Cardiac muscle cell (in vitro differentiated cells and primary cell): ENCODE results near the gene SUPT6H. TPM values are rescaled to one million over a fixed set of nuclear protein-coding genes. Genes with fewer than 3 reads are reported as not detected.

Source experiments
- DNase-seq, 2 donors: peaks; one replicate each; pipeline versions ENCODE4 v3.0.0 to v3.0.0-alpha.2; 2010 to 2017; ENCODE audit warnings: low read depth in 1 of 2, low spot score in 1 of 2
- H3K27ac ChIP-seq: fragments of 200-600 bp; sonication (generic); 2 replicates; pipeline ENCODE4 v1.5.1; 2016
- H3K27me3 ChIP-seq: fragments of 200-600 bp; sonication (generic); 2 replicates; pipeline ENCODE4 v1.6.0; 2016; ENCODE audit warnings: control low read depth
- H3K36me3 ChIP-seq: fragments of 200-600 bp; sonication (generic); 2 replicates; pipeline ENCODE4 v1.5.1; 2016; ENCODE audit warnings: control low read depth
- H3K4me1 ChIP-seq: fragments of 200-600 bp; sonication (generic); 2 replicates; pipeline ENCODE4 v1.8.1; 2017; ENCODE audit warnings: low read depth, mild to moderate bottlenecking, mixed run types
- H3K4me3 ChIP-seq: fragments of 200-600 bp; sonication (generic); 2 replicates; pipeline ENCODE4 v1.5.1; 2016; ENCODE audit warnings: mild to moderate bottlenecking
- H3K9me3 ChIP-seq: fragments of 200-600 bp; sonication (generic); 2 replicates; pipeline ENCODE4 v1.5.1; 2017; ENCODE audit warnings: low read depth, mild to moderate bottlenecking, control low read depth
- polyA plus RNA-seq: library from polyadenylated mRNA; unstranded; fragments of >200 nt; fragmentation: Nextera tagmentation; extraction: Ambion mirVana; gene quantifications from 2 replicates; pipeline ENCODE4 v1.2.1, GENCODE V29; 2016
- total RNA-seq: library from RNA; depleted of rRNA; stranded (reverse); fragments of >200 nt; gene quantifications from 2 replicates; pipeline ENCODE4 v1.2.3, GENCODE V29; 2016
- TF ChIP-seq, protein P1 (sequence below): IDR thresholded peaks from 2 replicates; pipeline ENCODE4 v1.5.1; 2012; ENCODE audit warnings: low read depth, mild to moderate bottlenecking, low read length

Gene SUPT6H
- total and polyA plus RNA-seq, 2 experiments from 2014 or later: 29.7 to 67.8 TPM

DNA sequence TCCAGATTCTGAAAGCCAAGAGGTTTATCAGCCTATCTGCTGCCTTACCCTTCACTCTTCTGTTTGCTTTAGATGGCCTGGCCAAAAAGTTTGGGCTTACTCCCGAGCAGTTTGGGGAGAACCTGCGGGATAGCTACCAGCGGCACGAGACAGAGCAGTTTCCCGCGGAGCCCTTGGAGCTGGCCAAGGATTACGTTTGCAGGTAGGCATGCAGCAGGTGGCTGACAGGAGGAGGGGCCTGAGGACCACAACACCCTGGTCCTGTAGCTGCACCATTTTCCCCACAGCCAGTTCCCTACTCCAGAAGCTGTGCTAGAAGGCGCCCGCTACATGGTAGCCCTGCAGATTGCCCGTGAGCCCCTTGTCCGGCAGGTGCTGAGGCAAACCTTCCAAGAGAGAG lies 20.6 kb downstream of the SUPT6H start:
- TF ChIP-seq, protein P1, sequence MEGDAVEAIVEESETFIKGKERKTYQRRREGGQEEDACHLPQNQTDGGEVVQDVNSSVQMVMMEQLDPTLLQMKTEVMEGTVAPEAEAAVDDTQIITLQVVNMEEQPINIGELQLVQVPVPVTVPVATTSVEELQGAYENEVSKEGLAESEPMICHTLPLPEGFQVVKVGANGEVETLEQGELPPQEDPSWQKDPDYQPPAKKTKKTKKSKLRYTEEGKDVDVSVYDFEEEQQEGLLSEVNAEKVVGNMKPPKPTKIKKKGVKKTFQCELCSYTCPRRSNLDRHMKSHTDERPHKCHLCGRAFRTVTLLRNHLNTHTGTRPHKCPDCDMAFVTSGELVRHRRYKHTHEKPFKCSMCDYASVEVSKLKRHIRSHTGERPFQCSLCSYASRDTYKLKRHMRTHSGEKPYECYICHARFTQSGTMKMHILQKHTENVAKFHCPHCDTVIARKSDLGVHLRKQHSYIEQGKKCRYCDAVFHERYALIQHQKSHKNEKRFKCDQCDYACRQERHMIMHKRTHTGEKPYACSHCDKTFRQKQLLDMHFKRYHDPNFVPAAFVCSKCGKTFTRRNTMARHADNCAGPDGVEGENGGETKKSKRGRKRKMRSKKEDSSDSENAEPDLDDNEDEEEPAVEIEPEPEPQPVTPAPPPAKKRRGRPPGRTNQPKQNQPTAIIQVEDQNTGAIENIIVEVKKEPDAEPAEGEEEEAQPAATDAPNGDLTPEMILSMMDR: no peak
- no peak for DNase-seq
- peaks cover 93% of the 10 kb centered on the region for H3K36me3 ChIP-seq
- H3K27ac ChIP-seq: no peak overlapping the region
- H3K27me3 ChIP-seq: no peaks in the 10 kb centered on the region
- H3K4me3 ChIP-seq: no peak overlapping the region
- no peaks in the 10 kb centered on the region for H3K9me3 ChIP-seq
- no peaks in the 10 kb centered on the region for H3K4me1 ChIP-seq

DNA sequence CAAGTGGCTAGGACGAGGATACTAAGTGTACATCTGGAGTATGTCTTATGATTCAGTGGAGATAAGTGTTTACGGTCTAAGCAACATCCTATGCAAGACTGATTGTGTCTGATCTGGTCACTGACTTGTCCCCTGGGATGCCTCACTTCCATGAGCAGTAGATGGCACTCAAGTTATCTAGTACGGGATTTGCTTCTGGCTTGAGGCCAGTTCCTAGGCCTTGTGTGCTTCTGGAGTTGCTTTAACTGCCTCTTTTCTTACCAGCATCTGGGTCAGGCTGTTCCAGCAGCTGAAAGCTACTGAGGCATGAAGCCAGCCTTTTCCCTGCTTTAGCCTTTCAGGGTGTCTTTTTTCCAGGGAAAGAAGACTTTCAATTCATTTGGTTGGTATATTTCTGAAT lies 23.0 kb downstream of the SUPT6H start:
- TF ChIP-seq, protein P1: no peak
- no peaks in the 10 kb centered on the region for H3K4me1 ChIP-seq

DNA sequence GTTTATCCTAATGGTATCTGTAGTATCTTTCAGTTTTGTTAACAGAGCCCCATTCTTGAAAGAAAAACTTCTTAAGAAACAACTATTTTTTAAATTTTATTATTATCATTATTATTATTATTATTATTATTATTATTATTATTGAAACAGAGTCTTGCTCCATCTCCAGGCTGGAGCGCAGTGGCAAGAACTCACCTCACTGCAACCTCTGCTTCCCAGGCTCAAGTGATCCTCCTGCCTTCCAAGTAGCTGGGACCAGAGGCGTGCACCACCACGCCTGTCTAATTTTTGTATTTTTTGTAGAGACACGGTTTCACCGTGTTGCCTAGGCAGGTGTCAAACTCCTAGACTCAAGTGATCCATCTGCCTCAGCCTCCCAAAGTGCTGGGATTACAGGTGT lies 23.4 kb downstream of the SUPT6H start:
- H3K36me3 ChIP-seq: peaks cover 95% of the 10 kb centered on the region
- DNase-seq: no peak

More for the DNA sequence above, 23.0 kb downstream of the SUPT6H start:
- H3K4me3 ChIP-seq: no peak overlapping the region
- H3K27ac ChIP-seq: no peak overlapping the region
- DNase-seq: peak in 1 of 2 donors; percentile 54
- H3K27me3 ChIP-seq: no peaks in the 10 kb centered on the region
- H3K36me3 ChIP-seq: peaks cover 95% of the 10 kb centered on the region
- H3K9me3 ChIP-seq: no peaks in the 10 kb centered on the region

DNA sequence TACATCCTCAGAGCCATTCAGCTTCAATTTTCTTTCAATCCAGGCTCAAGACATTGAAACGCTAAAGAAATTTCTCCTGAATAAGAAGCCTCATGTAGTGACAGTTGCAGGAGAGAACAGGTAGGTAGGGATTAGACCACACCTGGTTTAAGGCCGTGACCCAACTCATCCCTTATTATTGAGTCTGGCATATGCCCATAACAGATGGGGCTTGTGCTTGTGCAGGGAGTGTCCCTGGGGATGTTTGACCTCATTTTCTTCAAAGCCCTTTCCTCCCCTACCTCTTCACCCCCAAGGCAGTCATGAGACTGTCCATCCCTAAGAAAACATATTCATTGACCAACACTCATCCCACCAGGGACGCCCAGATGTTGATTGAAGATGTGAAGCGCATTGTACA lies 24.3 kb downstream of the SUPT6H start:
- H3K4me1 ChIP-seq: no peaks in the 10 kb centered on the region
- DNase-seq: no peak
- no peak overlapping the region for H3K27ac ChIP-seq
- no peaks in the 10 kb centered on the region for H3K27me3 ChIP-seq
- H3K4me3 ChIP-seq: no peak overlapping the region
- TF ChIP-seq, protein P1: no peak
- H3K9me3 ChIP-seq: no peaks in the 10 kb centered on the region
- peaks cover 93% of the 10 kb centered on the region for H3K36me3 ChIP-seq

More for the DNA sequence above, 23.4 kb downstream of the SUPT6H start:
- Histone ChIP-seq H3K4me1 (no peaks in the 10 kb centered on the region), H3K4me3 (no peak overlapping the region), H3K9me3 (no peaks in the 10 kb centered on the region), H3K27ac (no peak overlapping the region), H3K27me3 (no peaks in the 10 kb centered on the region)
- TF ChIP-seq, protein P1: no peak

DNA sequence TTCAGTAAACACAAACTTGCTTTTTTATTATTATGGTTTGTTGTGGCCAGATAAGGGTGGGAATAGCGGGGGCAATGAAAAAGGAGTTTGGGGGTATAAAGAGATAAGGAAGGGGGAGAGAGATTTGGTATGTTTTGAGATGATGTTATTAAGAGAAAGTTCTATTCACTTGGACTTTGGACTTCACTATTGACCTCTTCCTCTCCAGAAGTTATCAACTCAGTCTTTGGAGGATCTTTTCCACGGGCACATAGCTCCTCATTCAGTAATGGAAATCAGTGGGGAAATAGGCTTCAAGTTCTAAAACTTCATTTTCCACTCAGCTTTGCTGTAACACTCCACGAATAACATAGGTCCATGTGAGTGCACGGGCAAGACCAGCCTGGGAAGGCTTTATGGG lies 26.5 kb downstream of the SUPT6H start:
- no peak overlapping the region for H3K4me3 ChIP-seq
- H3K27ac ChIP-seq: no peak overlapping the region
- H3K9me3 ChIP-seq: no peaks in the 10 kb centered on the region
- no peak for DNase-seq
- peaks cover 76% of the 10 kb centered on the region for H3K36me3 ChIP-seq
- no peaks in the 10 kb centered on the region for H3K4me1 ChIP-seq
- TF ChIP-seq, protein P1: no peak
- H3K27me3 ChIP-seq: no peaks in the 10 kb centered on the region

DNA sequence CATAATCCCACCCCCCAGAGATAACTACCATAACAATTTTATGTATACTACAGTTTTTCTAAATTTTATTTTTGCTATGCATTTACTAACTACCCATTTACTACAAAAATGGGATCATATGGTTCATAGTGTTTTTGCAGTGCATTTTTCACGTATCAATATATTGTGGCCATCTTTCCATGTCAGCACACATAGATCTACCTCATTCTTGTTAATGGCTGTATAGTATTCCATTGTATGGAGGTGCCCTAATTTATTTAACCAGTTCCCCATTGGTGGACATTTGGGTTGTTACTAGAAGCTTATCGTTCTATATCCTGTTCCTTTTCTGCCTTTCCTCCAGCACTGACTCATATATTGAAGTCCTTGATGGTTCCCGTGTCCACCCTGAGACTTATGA lies 27.0 kb downstream of the SUPT6H start:
- Histone ChIP-seq H3K4me3 (no peak overlapping the region), H3K27ac (no peak overlapping the region), H3K27me3 (no peaks in the 10 kb centered on the region), H3K36me3 (peaks cover 77% of the 10 kb centered on the region), H3K4me1 (no peaks in the 10 kb centered on the region), H3K9me3 (no peaks in the 10 kb centered on the region)
- no peak for DNase-seq
- TF ChIP-seq, protein P1: no peak
